ENCODE measurements around the gene PIEZO2.
"Not testable (repeated sequence)": the region's sequence is repeated elsewhere in the genome, so short reads cannot be mapped to it uniquely, and the experiment has no call there.

The PIEZO2 gene

GRCh38 chr18:11150271-11150615 lies 874 bp upstream of the PIEZO2 start:
- no peak for DNase-seq (ENCODE audit: low read depth in 2 of 2)

GRCh38 chr18:11148680-11149440 lies 509 bp downstream of the PIEZO2 start:
- no peak for DNase-seq (ENCODE audit: low read depth in 2 of 2)

GRCh38 chr18:11147962-11148679 lies 1.2 kb downstream of the PIEZO2 start:
- no peak for DNase-seq (ENCODE audit: low read depth in 2 of 2)

- no peak for DNase-seq (ENCODE audit: low read depth in 2 of 2)
These were observed 1.9 kb downstream of the PIEZO2 start for GRCh38 chr18:11147371-11147951.

- DNase-seq (ENCODE audit: low read depth in 2 of 2): no peak
These were observed 2.4 kb downstream of the PIEZO2 start for GRCh38 chr18:11146947-11147345.

DNA sequence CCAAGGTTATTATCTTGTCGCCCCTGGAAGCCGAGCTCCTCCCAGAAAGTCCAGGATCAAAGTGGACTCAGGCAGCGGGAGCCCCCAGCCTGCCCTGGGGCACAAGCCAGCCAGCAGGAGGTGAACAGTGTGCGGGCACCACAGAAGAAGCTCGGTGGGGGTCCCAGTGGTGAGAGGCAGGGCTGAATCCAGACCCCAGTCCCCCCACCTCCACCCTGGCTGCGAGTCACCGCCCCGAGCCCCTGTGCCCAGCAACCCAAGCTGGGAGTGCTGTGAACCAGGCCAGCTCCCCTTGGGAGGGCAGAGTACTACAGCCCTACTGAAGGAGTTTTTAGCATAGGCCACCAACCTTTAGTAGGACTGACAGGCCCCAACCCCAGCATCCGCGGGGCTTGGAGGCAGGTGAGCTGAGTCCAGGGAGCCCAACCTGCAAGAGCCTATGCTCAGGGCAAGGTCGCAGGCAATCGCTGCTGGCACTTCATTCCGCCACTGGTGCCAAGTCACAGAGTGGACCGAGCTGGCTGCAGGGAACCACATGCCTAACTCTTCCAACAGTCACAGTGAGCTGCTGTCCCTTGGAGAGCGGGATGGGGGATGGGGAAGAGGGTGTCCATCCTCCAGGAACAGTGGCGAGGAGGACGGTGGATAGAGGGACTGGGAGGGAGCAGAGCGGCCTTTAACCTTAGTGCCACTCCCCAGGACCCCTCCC lies 3.0 kb downstream of the PIEZO2 start:
- DNase-seq (ENCODE audit: low read depth in 2 of 2): no peak

- no peak for DNase-seq (ENCODE audit: low read depth in 2 of 2)
These were observed 3.8 kb downstream of the PIEZO2 start for GRCh38 chr18:11145413-11146191.

- DNase-seq (ENCODE audit: low read depth in 2 of 2): no peak
These were observed 12.0 kb downstream of the PIEZO2 start for GRCh38 chr18:11137400-11137799.

GRCh38 chr18:11136241-11136640 lies 13.1 kb downstream of the PIEZO2 start:
- no peak for DNase-seq (ENCODE audit: low read depth in 2 of 2)

DNA sequence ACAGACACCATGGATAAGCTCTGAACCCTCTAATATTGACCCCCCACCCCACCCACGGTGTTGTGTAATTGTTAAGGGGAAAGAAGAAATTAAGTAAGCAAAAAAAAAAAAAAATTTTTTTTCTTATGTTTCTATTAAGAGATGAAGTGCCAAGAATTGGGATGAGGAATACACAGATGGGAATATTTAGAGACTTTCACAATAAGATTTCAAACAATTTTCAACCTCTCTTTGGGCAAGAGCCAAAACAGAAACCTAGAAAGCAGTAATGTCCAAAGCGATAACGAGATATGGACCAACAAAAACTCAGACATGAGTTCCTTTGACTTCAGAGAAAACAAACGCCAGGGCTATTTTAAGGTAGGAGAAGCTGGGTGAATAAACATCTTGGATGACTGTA lies 14.4 kb downstream of the PIEZO2 start:
- no peak for DNase-seq (ENCODE audit: low read depth in 2 of 2)

GRCh38 chr18:11129059-11129458 lies 20.3 kb downstream of the PIEZO2 start:
- DNase-seq (ENCODE audit: low read depth in 2 of 2): not testable (repeated sequence)

DNA sequence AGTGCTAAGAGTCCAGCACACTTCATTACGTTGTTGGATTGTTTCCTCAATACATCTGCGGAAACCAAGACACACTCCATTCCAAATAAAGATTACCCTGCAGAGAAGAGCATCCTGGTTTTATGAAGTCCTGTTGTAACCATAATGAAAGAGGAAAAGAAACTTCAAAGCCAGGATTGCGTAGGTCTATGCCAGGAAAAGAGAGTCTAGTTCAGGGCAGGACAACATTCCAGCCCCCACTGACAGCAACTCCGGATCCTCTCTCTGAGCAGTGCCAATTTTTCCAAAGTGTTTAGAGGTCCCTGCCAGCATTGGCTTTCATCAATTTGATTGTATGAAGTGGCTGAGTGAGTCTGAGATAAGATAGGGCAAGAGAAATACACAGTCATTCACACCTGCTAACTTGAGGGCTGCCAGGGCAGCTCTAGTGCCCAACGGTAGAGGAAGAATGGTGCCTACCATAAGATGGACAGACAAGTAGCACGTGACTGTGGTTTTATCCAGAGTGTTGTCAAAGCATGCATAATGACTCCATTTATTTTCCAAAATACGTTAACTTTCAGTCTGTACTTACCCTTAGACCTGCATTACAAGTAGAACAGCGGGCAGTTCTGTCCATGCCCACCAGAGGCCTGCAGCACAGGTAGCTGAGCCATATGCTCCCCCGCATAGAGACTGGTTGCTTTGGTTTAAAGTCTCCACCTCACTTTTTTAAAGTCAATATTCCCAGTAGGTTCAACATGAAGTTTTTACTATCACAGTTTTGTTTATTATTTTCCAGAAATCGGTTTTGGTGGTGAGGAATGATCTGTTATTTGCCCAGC lies 23.7 kb downstream of the PIEZO2 start:
- no peak for DNase-seq (ENCODE audit: low read depth in 2 of 2)

DNA sequence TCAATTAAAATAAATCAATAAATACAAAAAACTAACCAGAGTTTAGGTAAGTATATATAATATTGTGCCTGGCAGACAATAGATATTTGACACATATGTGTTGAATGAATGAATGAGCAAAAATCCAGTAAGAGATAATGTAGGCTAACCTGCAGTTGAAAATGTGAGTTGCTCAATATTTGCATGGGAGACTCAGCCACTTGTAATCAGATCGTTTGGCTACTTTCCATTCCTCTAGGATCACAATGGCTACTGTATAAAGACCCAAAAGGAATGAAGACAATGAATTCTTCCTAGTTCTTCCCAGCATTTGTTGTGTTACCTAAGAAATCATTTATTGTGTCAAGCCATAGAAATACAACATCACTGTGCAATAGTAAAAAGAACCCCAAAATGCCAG lies 25.3 kb downstream of the PIEZO2 start:
- DNase-seq (ENCODE audit: low read depth in 2 of 2): no peak

DNA sequence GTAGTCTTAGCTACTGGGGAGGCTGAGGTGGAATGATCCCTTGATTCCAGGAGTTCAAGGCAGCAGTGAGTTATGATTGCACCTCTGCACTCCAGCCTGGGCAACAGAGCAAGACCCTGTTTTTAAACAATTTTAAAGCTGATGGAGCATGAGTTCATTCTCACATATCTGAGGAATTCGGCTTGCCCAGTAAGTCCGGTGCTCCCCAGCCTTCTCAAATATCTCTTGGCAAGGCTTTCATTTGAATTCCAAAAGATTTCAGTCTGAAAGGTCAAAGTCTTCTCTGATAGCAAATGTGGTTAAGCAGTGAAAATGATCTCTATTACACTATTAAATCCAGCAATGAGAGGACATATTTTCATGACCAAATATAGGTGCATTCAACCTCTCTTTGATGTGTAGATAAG lies 27.9 kb downstream of the PIEZO2 start:
- no peak for DNase-seq (ENCODE audit: low read depth in 2 of 2)

DNA sequence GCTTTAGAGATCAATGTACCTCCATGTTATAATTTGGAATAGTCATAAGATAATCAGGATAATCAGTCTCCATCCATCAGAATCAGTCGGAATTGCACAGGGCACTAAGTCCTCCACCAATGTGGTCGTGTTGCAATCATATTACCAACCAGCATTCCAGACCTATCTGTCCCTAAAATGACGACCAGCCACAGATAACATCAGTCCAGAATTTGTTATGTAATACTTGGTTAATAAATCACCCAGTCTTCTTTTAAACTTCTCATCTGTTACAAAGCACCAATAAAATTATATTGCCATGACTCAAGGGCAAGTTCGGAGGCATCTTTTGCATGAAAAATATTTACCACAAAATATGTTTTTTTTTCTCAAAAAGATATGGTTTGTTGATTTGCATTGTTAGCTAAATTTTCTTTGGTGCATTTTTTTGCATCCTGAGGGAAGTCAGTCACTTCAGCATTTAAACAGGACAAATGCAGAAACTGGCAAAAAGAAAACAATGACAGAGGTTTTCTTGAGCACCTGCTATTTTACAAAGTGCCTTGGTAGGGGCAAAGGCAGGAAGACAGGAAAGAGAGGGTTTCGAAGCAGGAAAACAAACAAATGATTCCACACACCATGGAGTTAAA lies 29.3 kb downstream of the PIEZO2 start:
- no peak for DNase-seq (ENCODE audit: low read depth in 2 of 2)

- no peak for DNase-seq (ENCODE audit: low read depth in 2 of 2)
These were observed 29.8 kb downstream of the PIEZO2 start for GRCh38 chr18:11119550-11119949.

DNA sequence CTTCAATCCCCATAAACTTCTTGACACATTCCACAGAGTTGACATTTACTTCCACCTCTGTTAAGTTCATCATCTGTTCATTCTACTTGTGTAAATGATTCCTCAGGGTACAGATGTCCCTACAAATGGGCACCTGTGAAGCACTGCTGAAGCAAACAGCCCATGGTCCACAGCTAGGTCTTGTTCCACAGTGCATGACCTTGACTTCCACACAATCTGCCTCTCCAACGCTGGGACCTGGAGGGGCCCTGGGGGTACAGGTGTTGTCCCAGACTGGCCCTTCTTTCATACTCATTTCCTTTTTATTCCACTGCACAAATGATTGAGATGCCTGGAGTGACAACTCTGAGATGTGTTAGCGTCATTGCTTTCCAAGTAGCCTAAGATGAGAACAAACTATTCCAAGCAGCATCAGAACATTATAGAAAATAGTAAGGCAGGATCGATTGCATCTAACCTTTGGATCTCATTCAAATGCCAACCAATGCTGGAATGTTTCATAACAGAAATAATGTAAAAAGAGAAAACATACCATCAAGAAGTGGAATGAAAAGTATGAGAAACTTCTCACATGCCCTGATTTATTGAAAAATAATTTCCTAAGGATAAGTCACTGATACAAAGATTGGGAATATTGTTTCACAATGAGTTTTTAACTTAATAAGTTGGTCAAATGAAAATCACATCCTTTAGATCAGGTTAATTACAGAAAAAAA lies 31.2 kb downstream of the PIEZO2 start:
- no peak for DNase-seq (ENCODE audit: low read depth in 2 of 2)

DNA sequence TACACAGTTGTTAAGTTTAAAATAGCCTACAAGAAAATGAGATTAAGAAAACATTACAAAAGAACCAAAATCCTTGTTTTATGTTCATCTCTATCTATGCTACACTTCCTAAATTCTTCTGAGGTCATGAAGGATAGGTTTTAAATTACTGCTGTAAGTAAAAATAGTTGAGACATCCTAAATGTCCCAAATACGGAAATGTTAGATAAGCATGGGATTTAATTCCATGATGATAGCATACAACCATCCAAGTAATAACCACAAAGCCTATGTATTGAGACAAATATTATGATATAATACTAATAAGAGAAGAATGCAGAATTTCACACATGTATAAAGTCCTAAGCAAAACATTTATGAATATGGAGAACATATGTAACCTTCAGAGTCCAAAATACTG lies 34.1 kb downstream of the PIEZO2 start:
- DNase-seq (ENCODE audit: low read depth in 2 of 2): no peak

DNA sequence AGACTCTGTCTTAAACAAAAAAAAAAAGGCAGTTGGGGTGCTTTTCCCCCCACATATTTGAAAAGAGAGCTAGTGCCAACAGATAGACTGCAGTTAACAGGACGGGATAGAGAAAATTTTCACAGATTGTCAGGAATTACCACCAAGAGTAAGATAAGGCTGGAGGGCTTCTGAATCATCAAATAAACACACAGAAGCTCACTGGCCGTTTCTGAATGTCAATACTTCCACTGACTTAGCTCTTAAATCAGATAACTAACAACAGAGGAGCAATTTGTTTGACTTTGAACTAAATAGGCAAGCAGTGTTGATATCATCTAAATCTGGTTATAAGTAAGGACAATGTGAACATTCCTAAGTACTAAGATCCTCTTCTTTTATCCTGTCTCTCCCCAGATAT lies 34.7 kb downstream of the PIEZO2 start:
- no peak for DNase-seq (ENCODE audit: low read depth in 2 of 2)

DNA sequence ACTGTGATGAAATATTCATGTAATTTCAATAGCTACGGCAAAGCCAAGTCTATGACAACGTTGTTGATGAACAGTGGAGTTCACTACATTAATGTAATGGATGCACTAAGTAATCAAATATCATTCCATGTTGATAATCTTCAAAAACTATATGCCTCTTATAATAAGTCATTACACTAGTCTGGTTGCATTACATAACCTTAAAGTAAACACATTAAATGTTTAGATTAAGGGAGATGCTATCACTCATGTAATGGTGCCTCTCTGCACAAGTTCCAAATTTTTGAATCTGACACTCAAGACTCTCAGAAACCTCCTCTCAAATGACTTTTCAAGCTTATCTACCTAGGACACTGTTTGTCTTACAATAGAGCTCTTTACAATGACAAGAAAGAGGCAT lies 35.4 kb downstream of the PIEZO2 start:
- DNase-seq (ENCODE audit: low read depth in 2 of 2): no peak

Measured in stimulated activated CD8-positive, alpha-beta memory T cell treated with anti-CD3 and anti-CD28 coated beads, Interleukin-2, amount 100 ng/mL, for 1 hour (primary cell).